OCI-LY3 (cell line): ENCODE data around the gene POU2F2.

ENCODE experiments used
- H2AFZ ChIP-seq: fragments of 200-600, 300-600 bp; shearing (Covaris generic); 2 replicates; pipeline ENCODE4 v1.6.0; 2014; ENCODE audit warnings: antibody characterized with exemption, low read depth, low read length
- H3K27ac ChIP-seq: fragments of 200-600, 300-600 bp; sonication (generic); 2 replicates; pipeline ENCODE4 v1.5.1; 2014; ENCODE audit warnings: mild to moderate bottlenecking, low read length, moderate library complexity, mixed read lengths
- H3K27me3 ChIP-seq: fragments of 200-600, 300-600 bp; sonication (generic); 2 replicates; pipeline ENCODE4 v1.6.1; 2014; ENCODE audit warnings: low read depth, low read length, mixed read lengths
- H3K36me3 ChIP-seq: fragments of 200-600, 300-600 bp; sonication (generic); replicated peaks from 2 replicates; pipeline ENCODE3; 2014; ENCODE audit warnings: low read depth, low read length, mixed read lengths
- H3K4me1 ChIP-seq: fragments of 300-600, 200-600 bp; sonication (generic); 2 replicates; pipeline ENCODE4 v1.6.1; 2014; ENCODE audit warnings: low read length, mixed read lengths
- H3K4me2 ChIP-seq: fragments of 200-600, 300-600 bp; sonication (generic); 2 replicates; pipeline ENCODE4 v1.6.1; 2014; ENCODE audit warnings: low read length, mixed read lengths
- H3K4me3 ChIP-seq: fragments of 300-600, 200-600 bp; sonication (generic); 2 replicates; pipeline ENCODE4 v1.5.1; 2014; ENCODE audit warnings: antibody characterized with exemption, mild to moderate bottlenecking, low read length, moderate library complexity
- H3K79me2 ChIP-seq: fragments of 300-600, 200-600 bp; shearing (Covaris generic); 2 replicates; pipeline ENCODE4 v1.6.1; 2014; ENCODE audit warnings: mild to moderate bottlenecking, low read length, mixed read lengths
- H3K9ac ChIP-seq: fragments of 300-600, 200-600 bp; shearing (Covaris generic); 2 replicates; pipeline ENCODE4 v1.6.0; 2014; ENCODE audit warnings: mild to moderate bottlenecking, low read length, moderate library complexity
- H3K9me3 ChIP-seq: fragments of 200-600, 300-600 bp; shearing (Covaris generic); 2 replicates; pipeline ENCODE4 v1.6.1; 2014; ENCODE audit warnings: low read length, mixed read lengths; ENCODE audit not compliant: insufficient read depth
- H4K20me1 ChIP-seq: fragments of 200-600, 300-600 bp; sonication (generic); 2 replicates; pipeline ENCODE4 v1.6.1; 2016; ENCODE audit warnings: low read length, mixed read lengths; ENCODE audit not compliant: insufficient read depth
- EZH2phosphoT487 ChIP-seq: fragments of 200-600 bp; shearing (Covaris generic); IDR thresholded peaks from 2 replicates; pipeline ENCODE4 v1.6.1; 2018; ENCODE audit warnings: antibody characterized with exemption, mixed run types, low read depth
- TF ChIP-seq, protein P1 (sequence below): fragments of 200-600, 300-600 bp; sonication (generic); IDR thresholded peaks from 2 replicates; pipeline ENCODE4 v1.5.1; 2014; ENCODE audit warnings: antibody characterized with exemption, low read length, low read depth

The POU2F2 gene

DNA sequence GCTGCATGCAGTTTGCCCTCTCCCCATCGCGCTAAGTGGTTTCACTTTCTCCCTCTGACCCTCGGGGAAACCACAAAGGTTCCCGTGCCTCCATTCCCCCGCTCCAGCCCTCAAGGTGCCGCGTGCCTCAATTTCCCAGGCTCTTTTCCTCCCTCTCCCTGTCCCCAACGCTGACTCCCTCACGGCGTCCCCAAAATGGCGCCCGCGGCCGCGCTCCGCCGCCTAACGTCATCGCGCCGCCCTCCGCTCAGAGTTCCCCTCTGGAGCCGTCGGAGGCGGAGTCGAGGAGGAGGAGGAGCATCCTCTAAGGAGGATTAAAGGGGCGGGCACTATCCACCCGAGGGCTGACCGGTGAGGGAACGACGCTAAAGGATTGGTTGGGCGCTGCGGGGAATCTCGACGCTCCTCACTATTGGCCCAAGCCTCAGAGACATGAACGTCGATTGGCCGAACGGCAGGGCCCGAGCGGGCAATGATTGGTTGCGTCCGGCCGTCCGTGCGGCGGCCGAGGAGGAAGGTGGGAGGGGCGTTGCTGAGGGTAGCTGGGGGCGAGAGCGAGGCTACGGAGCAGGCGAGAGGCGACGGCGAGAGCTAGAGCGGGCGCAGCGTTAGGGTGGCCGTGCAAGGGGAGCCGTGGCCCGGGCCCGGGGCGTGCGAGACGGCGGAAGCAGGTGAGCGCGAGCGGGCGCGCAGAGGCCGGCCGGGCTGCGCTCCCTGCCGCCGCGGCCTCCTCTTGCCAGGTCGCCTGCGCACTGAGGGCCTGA, 56.4 kb downstream of the POU2F2 start, which contains the start of gene ZNF574:
ZNF574 (plus strand) TSS at position 551 of the 764 bp plus-strand sequence. CDS start 2,441 bp downstream, outside the sequence.
- Histone ChIP-seq H3K27ac (peak within 1 kb of the TSS; percentile 77), H3K27me3 (no peaks in the 10 kb centered on the region), H3K4me2 (peak within 1 kb of the TSS; percentile 96), H3K4me1 (peaks cover 18% of the 10 kb centered on the region), H3K36me3 (peaks cover 23% of the 10 kb centered on the region), H3K4me3 (peak within 1 kb of the TSS; percentile 92), H3K79me2 (peaks cover 58% of the 10 kb centered on the region), H2AFZ (peak within 1 kb of the TSS; percentile 30; the same call in 1 of the 2 replicates), H3K9ac (peak within 1 kb of the TSS; percentile 98), H3K9me3 (no peaks in the 10 kb centered on the region), H4K20me1 (peaks cover 26% of the 10 kb centered on the region)
- TF ChIP-seq, protein P1, sequence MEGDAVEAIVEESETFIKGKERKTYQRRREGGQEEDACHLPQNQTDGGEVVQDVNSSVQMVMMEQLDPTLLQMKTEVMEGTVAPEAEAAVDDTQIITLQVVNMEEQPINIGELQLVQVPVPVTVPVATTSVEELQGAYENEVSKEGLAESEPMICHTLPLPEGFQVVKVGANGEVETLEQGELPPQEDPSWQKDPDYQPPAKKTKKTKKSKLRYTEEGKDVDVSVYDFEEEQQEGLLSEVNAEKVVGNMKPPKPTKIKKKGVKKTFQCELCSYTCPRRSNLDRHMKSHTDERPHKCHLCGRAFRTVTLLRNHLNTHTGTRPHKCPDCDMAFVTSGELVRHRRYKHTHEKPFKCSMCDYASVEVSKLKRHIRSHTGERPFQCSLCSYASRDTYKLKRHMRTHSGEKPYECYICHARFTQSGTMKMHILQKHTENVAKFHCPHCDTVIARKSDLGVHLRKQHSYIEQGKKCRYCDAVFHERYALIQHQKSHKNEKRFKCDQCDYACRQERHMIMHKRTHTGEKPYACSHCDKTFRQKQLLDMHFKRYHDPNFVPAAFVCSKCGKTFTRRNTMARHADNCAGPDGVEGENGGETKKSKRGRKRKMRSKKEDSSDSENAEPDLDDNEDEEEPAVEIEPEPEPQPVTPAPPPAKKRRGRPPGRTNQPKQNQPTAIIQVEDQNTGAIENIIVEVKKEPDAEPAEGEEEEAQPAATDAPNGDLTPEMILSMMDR: no peak
- no peak for TF ChIP-seq EZH2phosphoT487

- H3K79me2 ChIP-seq: peaks cover 55% of the 10 kb centered on the region
- H3K4me2 ChIP-seq: peak overlapping the region; percentile 84
- TF ChIP-seq, protein P1: no peak
- TF ChIP-seq EZH2phosphoT487: no peak
- H3K27me3 ChIP-seq: no peaks in the 10 kb centered on the region
- H3K4me1 ChIP-seq: peaks cover 18% of the 10 kb centered on the region
- H3K9me3 ChIP-seq: no peaks in the 10 kb centered on the region
- peak overlapping the region; percentile 86 for H3K4me3 ChIP-seq
- H4K20me1 ChIP-seq: peaks cover 26% of the 10 kb centered on the region
- peak overlapping the region; percentile 77 for H3K27ac ChIP-seq
- H3K36me3 ChIP-seq: peaks cover 18% of the 10 kb centered on the region
- H3K9ac ChIP-seq: peak overlapping the region; percentile 98
- peak overlapping the region; percentile 30; the same call in 1 of the 2 replicates for H2AFZ ChIP-seq
Observed at GRCh38 chr19:42075364-42075615, 57.0 kb downstream of the POU2F2 start.

- H3K4me3 ChIP-seq: peak overlapping the region; percentile 86
- H2AFZ ChIP-seq: no peak overlapping the region
- TF ChIP-seq, protein P1: no peak
- no peak for TF ChIP-seq EZH2phosphoT487
- peaks cover 18% of the 10 kb centered on the region for H3K4me1 ChIP-seq
- peaks cover 49% of the 10 kb centered on the region for H3K79me2 ChIP-seq
- peaks cover 13% of the 10 kb centered on the region for H3K36me3 ChIP-seq
- H4K20me1 ChIP-seq: peaks cover 26% of the 10 kb centered on the region
- peak overlapping the region; percentile 84 for H3K4me2 ChIP-seq
- H3K9me3 ChIP-seq: no peaks in the 10 kb centered on the region
- H3K9ac ChIP-seq: peak overlapping the region; percentile 98
- no peaks in the 10 kb centered on the region for H3K27me3 ChIP-seq
- peak overlapping the region; percentile 77 for H3K27ac ChIP-seq
Observed at GRCh38 chr19:42074513-42075363, 57.5 kb downstream of the POU2F2 start.

GRCh38 chr19:42071247-42071646, 61.0 kb downstream of the POU2F2 start:
- H3K9ac ChIP-seq: no peak overlapping the region
- no peak overlapping the region for H2AFZ ChIP-seq
- peaks cover 28% of the 10 kb centered on the region for H3K27me3 ChIP-seq
- TF ChIP-seq, protein P1: no peak
- TF ChIP-seq EZH2phosphoT487: no peak
- H3K4me2 ChIP-seq: no peak overlapping the region
- peaks cover 14% of the 10 kb centered on the region for H3K79me2 ChIP-seq
- no peaks in the 10 kb centered on the region for H3K36me3 ChIP-seq
- no peak overlapping the region for H3K4me3 ChIP-seq
- H3K9me3 ChIP-seq: no peaks in the 10 kb centered on the region
- peaks cover 7% of the 10 kb centered on the region for H3K4me1 ChIP-seq
- no peaks in the 10 kb centered on the region for H4K20me1 ChIP-seq
- H3K27ac ChIP-seq: no peak overlapping the region
